Measurements from ENCODE around the gene SLBP.

DNA sequence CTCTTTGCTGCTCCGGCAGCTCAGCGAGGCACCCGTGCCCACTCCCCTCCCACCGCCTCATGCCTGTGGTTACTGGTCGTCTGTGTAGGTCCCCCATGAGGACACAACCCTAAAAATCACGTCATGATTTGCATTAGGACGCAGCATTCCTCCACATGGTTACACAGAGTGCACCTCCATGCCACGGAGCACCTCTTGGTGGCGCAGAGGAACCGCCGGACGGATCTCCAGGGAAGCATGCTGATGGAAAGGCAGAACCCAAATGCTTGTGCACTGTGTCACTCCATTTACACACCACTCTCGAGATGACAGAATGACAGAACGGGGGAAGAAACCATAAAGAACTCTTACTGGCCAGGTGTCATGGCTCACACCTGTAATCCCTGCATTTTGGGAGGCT lies 50.4 kb downstream of the SLBP start:
- TF ChIP-seq GATA3 (IDR thresholded peaks at IDR 0.05; ENCODE audit: low read depth, low read length) (no peak), GATA2 (IDR thresholded peaks at IDR 0.05; ENCODE audit: low read depth, low read length) (no peak)

All from SH-SY5Y (cell line).